GM19328 (cell line): ENCODE measurements around the gene FGF12.

Source experiments
- ATAC-seq: cut with Tn5 transposase; IDR thresholded peaks from one replicate; pipeline ENCODE4 v1.9.1; 2021; ENCODE audit warnings: mild to moderate bottlenecking, moderate library complexity; ENCODE audit not compliant: unreplicated experiment

The FGF12 gene

DNA sequence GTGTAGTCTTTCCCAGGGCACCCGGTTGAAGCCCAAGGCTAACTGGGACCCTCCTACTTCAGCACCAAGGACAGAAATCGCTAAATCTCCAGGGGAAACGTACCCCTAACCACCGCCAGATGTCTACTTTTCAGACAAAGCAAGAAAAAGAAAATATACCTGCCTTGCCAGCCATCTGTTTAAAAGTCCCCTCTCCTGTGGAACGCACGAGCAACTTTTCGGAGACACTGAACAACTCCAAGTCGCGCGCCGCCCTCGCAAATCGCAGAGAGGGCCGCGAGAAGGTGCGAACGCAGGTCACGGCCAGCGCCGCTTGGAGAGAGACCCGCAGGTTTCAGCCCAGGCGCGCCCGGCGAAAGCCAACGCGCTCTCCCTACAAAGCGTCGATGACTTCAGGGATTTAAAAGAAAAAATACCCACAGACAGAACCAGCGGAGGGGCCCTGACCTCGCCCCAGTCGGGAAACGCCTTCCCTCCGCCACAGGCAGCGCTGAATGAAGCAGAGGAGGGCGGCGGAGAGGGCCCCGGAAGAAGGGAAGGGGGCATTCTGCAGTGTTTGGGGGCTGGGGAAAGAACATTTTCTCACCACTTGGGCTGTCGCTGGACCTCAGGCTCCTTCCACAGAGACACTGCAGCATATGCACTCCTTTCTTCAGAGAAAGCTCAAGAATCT is 213.1 kb downstream of the FGF12 start:
- ATAC-seq, result no peak

DNA sequence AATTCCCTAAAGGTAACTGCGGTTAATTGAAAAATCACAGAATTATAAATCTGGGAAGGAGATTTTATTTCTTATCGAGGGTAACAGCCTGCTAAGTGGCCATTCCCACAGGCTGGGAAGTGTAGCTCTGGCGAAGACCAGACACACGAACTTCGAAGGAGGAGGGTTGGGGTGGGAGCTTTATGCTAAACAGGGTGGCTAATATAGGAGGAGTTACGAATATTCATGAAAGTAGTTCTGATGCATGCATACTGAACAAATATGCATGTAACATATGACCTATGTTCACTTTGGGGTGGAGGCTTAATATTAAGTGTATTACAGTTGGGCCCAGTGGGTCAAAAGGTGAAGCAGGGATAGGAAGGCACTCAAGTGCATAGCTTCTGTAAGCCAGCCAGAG is 221.6 kb downstream of the FGF12 start:
- ATAC-seq, result no peak

GRCh38 chr3:192501401-192501800 is 225.9 kb downstream of the FGF12 start:
- ATAC-seq, result no peak

- no peak for ATAC-seq
These were observed 230.3 kb downstream of the FGF12 start for GRCh38 chr3:192496905-192497587.

GRCh38 chr3:192494174-192494573 is 233.2 kb downstream of the FGF12 start:
- no peak for ATAC-seq

DNA sequence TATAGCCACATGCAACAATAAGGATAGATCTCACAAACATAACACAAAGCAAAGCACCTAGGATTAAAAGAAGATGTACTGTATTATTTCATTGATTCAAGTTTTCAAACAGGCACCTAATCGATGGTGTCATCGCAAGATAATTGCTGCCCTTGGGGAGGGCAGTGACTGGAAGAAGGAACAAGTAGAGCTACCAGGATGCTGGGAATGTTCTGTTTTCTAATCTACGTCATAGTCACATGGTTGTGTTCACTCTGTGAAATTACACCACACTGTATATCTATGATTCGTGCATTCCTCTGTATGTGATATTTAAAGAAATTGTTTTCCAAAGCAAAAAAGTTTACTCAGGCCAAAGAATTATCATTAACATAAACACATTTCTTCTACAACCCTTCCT is 236.6 kb downstream of the FGF12 start:
- no peak for ATAC-seq

DNA sequence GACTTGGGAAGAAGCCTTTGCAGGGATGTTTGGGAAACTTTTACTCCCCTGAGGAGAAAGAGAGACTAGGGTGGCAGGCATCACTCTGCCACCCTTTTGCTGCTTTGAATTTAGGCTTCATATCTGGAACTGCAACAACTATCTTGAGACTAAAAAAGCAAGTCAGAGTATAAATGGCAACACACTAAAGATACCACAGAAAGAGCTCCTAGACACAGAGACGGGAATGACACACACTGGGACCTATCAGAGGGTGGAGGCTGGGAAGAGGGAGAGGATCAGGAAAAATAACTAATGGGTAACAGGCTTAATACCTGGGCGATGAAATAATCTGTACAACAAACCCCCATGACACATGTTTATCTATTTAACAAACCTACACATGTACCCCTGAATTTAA is 237.8 kb downstream of the FGF12 start:
- no peak for ATAC-seq

DNA sequence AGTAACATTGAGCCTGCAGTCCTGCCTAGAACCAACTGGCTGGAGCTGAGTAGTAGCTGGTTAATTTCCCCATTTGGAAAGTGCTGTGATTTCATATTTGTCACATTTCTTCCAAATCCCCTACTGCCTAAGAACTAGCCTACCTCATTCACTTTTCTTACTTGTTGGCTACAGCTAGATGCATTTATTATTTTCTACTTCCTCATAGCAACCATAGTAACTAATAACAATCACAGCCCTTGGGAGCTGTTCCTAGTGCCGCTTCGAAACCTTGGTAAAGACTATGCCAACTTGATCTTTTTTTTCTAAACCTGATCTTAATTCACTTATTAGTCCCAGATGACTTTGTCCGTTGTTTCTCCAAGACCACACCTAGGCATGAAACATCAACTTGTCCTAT is 240.3 kb downstream of the FGF12 start:
- no peak for ATAC-seq

- ATAC-seq, result no peak
These were observed 244.5 kb downstream of the FGF12 start for GRCh38 chr3:192482809-192483208.

GRCh38 chr3:192482391-192482790 is 244.9 kb downstream of the FGF12 start:
- ATAC-seq, result no peak

- no peak for ATAC-seq
These were observed 245.7 kb downstream of the FGF12 start for GRCh38 chr3:192481638-192482037.

DNA sequence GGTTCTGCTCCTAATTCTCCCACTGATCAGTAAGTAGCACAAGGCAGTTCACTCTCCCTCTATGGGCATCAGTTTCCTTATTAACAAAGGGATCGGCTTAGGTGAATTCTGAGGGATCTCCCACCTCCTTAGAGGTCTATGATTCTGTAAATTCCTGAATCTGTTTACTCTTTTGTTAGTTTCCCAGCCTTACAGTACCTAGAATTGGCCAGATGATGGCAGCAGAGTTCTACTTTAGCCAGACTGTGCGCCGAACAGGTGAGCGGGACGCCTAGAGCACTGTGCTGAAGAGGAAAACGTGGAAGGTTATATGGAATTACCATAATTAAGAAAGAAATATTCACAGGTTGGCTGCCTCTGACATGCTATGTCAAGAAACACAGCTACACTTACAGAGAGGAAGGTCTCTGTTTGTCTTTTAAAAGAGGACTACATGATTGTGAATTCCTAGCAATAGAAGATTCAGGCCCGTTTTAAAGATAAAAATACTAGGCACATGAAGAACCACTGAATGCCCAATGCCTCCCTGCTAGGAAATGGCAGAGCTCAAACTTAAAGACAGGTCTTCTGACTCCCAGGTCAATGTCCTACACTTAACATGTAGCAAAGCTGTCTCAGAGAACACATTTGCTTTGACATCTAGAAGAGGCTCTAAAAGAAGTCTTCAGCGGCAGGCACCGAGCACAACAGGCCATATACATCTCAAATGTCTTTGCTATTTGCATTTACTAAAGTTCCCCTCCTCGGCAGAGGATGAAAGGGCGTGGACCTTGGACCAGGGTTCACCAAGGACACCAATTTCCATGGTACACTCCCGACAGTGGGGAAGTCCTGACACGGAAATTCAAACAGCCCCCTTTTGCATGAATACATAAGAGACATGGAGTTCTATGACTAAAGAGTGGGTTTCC is 259.9 kb downstream of the FGF12 start:
- ATAC-seq, result peak; percentile 97

GRCh38 chr3:192449036-192449435 is 278.3 kb downstream of the FGF12 start:
- ATAC-seq, result no peak

DNA sequence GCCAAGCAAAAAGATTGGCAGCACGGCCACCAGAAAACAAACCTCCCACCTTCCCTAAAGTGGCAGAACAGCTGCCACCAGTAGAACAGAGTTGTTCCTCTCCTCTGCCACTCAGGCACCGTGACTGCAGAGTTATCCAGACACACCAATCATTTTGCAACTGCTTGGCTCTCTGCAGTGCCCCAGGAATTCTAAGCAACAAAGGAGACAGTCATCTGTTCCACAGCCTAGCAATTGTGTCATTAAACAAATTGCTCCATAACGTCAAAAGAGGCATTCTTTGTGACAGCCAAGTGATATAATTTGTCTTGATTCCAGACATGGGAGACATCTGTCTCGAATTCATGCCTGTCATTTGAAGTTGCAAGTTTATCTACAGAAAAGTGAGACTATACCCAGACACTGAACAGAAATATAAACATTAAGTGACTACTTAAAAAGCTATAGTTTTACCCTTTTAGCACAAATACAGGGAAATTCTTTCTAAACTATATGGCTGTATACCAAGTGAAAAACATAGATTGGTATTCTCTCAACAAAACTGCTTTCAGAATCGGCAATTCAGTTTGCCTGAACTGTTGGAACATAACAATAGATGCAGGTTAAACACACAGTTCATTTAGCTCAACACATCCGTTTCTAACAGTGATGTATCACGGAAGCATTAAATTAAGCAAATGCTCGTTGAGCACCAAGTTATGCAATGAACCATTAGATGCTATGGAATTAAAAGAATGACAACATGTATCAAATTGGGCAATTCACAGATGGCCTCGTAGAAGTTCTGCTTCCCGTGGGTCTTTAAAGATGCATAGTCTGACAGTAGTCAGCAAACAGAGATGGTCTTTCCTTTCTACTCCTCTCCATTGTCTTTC is 281.3 kb downstream of the FGF12 start:
- ATAC-seq, result no peak

DNA sequence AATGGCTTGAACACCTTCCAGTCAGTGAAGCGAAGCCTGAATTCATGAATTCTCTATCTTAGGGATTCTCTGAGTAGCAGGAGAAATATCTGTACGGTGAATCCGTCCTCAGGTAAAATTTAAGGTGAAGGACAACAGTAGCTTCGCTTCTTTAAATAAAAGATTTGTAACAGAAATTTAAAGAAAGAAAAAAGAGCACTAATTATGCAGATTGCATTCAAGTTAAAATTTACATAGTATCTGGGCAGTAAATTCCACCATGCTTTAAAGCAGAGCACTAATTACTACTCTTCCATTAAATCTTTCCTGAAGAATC is 282.6 kb downstream of the FGF12 start:
- no peak for ATAC-seq

- peak; percentile 95 for ATAC-seq
These were observed 283.1 kb downstream of the FGF12 start for GRCh38 chr3:192444096-192444790.

DNA sequence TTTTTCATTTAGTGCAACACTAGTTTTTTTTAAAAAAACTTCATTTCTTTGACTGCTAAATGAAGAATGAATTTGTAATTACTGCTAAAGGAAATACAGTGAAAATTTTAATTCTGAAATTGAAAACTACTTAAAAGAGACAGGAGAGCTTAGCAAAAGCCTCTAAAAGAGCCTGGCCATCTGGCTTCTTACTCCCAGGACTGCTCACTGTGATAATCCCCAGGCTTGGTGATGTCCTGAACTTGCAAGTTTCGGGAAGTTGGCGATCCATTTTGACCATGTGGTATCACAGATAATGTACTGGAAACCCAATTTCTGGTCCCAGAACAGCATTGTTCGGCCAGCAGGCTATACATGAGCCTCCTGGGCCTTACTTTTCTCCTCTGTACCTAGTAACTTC is 292.1 kb downstream of the FGF12 start:
- ATAC-seq, result no peak

DNA sequence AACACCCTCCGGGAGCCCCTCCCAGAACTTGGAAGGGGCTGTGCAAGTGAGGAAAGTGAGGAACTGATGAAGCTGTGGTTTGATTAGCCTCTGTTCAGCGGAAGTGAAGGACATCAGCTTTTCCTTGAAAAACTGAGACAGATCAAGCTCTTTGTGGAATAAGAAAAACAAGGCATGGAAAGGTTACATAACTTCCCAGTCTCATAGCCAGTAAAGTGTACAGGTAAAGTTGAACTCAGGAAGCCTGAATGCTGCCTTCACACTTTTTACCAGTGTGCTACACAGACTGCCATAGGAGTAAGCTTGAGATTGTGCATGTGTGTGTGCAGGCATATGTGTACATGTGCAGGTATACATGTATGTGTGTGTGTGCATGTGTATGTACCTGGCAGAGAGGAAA is 293.2 kb downstream of the FGF12 start:
- ATAC-seq, result no peak

GRCh38 chr3:192433704-192434103 is 293.6 kb downstream of the FGF12 start:
- no peak for ATAC-seq

DNA sequence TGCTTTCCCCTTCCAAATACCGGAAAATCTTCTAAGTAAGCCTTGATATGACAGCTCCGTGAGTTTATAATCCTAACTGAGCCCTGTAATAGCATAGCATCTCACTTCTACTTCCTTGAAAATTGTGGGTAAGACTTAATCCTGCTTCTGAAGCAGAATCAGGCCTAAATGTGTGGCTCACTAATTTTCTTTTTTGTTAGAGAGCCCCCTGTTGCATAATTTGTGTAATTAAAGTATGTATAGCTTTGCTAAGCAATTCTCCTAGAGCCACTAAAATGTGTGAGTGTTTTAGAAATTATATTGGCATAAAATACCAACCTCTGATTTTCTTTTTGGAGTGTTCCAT is 304.4 kb downstream of the FGF12 start:
- ATAC-seq, result no peak
